ENCODE measurements around the gene EIF1AD. TPM values are rescaled to one million over a fixed set of nuclear protein-coding genes. Genes with fewer than 3 reads are reported as not detected.

Gene EIF1AD
- total RNA-seq, 1 donor from 2014 or later = 64.5 TPM

- Mint-ChIP-seq H3K36me3 (ENCODE audit: low read depth) (no peaks in the 10 kb centered on the region), H3K4me3 (ENCODE audit: low read depth) (no peak overlapping the region), H3K4me1 (ENCODE audit: low read depth) (no peaks in the 10 kb centered on the region), H3K9me3 (no peaks in the 10 kb centered on the region), H3K27ac (no peak overlapping the region), H3K27me3 (ENCODE audit: low read depth) (peaks cover 3% of the 10 kb centered on the region)
- DNase-seq (ENCODE audit: low spot score) = no peak
- intact Hi-C loops (cut with micrococcal nuclease) = no loop called here
These were observed 54.3 kb downstream of the EIF1AD start for GRCh38 chr11:65947603-65948125.

- Mint-ChIP-seq H3K9me3 (no peaks in the 10 kb centered on the region), H3K4me3 (ENCODE audit: low read depth) (no peak overlapping the region), H3K36me3 (ENCODE audit: low read depth) (no peaks in the 10 kb centered on the region), H3K4me1 (ENCODE audit: low read depth) (no peaks in the 10 kb centered on the region), H3K27ac (no peak overlapping the region), H3K27me3 (ENCODE audit: low read depth) (peaks cover 3% of the 10 kb centered on the region)
- DNase-seq (ENCODE audit: low spot score) = no peak
- intact Hi-C loops (cut with micrococcal nuclease) = no loop called here
These were observed 54.8 kb downstream of the EIF1AD start for GRCh38 chr11:65947133-65947532.

GRCh38 chr11:65946655-65947054 lies 55.3 kb downstream of the EIF1AD start:
- Mint-ChIP-seq H3K27ac (no peak overlapping the region), H3K27me3 (ENCODE audit: low read depth) (peaks cover 3% of the 10 kb centered on the region), H3K36me3 (ENCODE audit: low read depth) (no peaks in the 10 kb centered on the region), H3K4me1 (ENCODE audit: low read depth) (peaks cover under 1% of the 10 kb centered on the region), H3K4me3 (ENCODE audit: low read depth) (no peak overlapping the region), H3K9me3 (no peaks in the 10 kb centered on the region)
- DNase-seq (ENCODE audit: low spot score) = no peak
- intact Hi-C loops (cut with micrococcal nuclease) = no loop called here

Other genes with a start within 250 kb of the EIF1AD start
- gene AP5B1, start 221.2 kb downstream of the EIF1AD start, total RNA-seq = 24.6 and 24.9 TPM in 2 replicates
- 0.16 TPM in 2 replicates for gene OVOL1, start 215.1 kb downstream of the EIF1AD start, total RNA-seq
- 0.64 and 0.96 TPM in 2 replicates for gene SNX32, start 168.2 kb downstream of the EIF1AD start, total RNA-seq
- gene CFL1, start 144.0 kb downstream of the EIF1AD start, total RNA-seq = 1,155 and 1,184 TPM in 2 replicates
- 84.9 and 90.5 TPM in 2 replicates for gene MUS81, start 141.7 kb downstream of the EIF1AD start, total RNA-seq
- 8.8 and 9.2 TPM in 2 replicates for gene EFEMP2, start 129.4 kb downstream of the EIF1AD start, total RNA-seq
- 10.0 and 10.3 TPM in 2 replicates for gene CTSW, start 122.3 kb downstream of the EIF1AD start, total RNA-seq
- gene FIBP, start 113.7 kb downstream of the EIF1AD start, total RNA-seq = 95.4 and 99.8 TPM in 2 replicates
- 53.2 and 55.2 TPM in 2 replicates for gene CCDC85B, start 111.5 kb downstream of the EIF1AD start, total RNA-seq
- gene FOSL1, start 101.8 kb downstream of the EIF1AD start, total RNA-seq = 24.0 and 25.9 TPM in 2 replicates
- gene C11orf68, start 83.1 kb downstream of the EIF1AD start, total RNA-seq = 23.7 and 23.8 TPM in 2 replicates
- 116 and 118 TPM in 2 replicates for gene DRAP1, start 82.7 kb downstream of the EIF1AD start, total RNA-seq
- gene TSGA10IP, start 56.7 kb downstream of the EIF1AD start, total RNA-seq = not detected in 2 replicates
- 81.7 and 98.5 TPM in 2 replicates for gene SART1, start 40.4 kb downstream of the EIF1AD start, total RNA-seq
- gene BANF1, start 346 bp upstream of the EIF1AD start, total RNA-seq = 272 and 281 TPM in 2 replicates
- gene CST6, start 9.9 kb upstream of the EIF1AD start, total RNA-seq = 0.69 and 0.75 TPM in 2 replicates
- gene CATSPER1, start 24.3 kb upstream of the EIF1AD start, total RNA-seq = 0.46 and 0.78 TPM in 2 replicates
- 0.18 TPM in 1 of 2 replicates, not detected in the other for gene GAL3ST3, start 47.0 kb upstream of the EIF1AD start, total RNA-seq
- 252 and 268 TPM in 2 replicates for gene SF3B2, start 50.2 kb upstream of the EIF1AD start, total RNA-seq
- 75.6 and 83.7 TPM in 2 replicates for gene PACS1, start 68.1 kb upstream of the EIF1AD start, total RNA-seq